ENCODE data around the gene EXOSC1.
"Not testable (repeated sequence)": the region's sequence is repeated elsewhere in the genome, so short reads cannot be mapped to it uniquely, and the experiment has no call there.

EXOSC1 gene

GRCh38 chr10:97445722-97446639 is at the start of gene EXOSC1, which contains the start of gene ZDHHC16:
Gene EXOSC1, minus strand, starts transcription at chr10:97446006. Its CDS starts 21 bp downstream, at chr10:97445985.
Gene ZDHHC16, plus strand, starts transcription at chr10:97446175. Its CDS starts 5,501 bp downstream, at chr10:97451676.
- DNase-seq (ENCODE audit: low read depth in 2 of 2): peak; percentile 88 to 89

- no peak for DNase-seq (ENCODE audit: low read depth in 2 of 2)
These were observed 49.2 kb upstream of the EXOSC1 start for GRCh38 chr10:97494863-97495506.

- DNase-seq (ENCODE audit: low read depth in 2 of 2): no peak
These were observed 48.3 kb upstream of the EXOSC1 start for GRCh38 chr10:97494151-97494550.

GRCh38 chr10:97490592-97490991 is 44.8 kb upstream of the EXOSC1 start:
- DNase-seq (ENCODE audit: low read depth in 2 of 2): no peak

- DNase-seq (ENCODE audit: low read depth in 2 of 2): no peak
These were observed 40.0 kb upstream of the EXOSC1 start for GRCh38 chr10:97485647-97486281.

GRCh38 chr10:97483921-97484320 is 38.1 kb upstream of the EXOSC1 start:
- DNase-seq (ENCODE audit: low read depth in 2 of 2): no peak

GRCh38 chr10:97483506-97483905 is 37.7 kb upstream of the EXOSC1 start:
- DNase-seq (ENCODE audit: low read depth in 2 of 2): no peak

- DNase-seq (ENCODE audit: low read depth in 2 of 2): no peak
These were observed 36.6 kb upstream of the EXOSC1 start for GRCh38 chr10:97482381-97482780.

- DNase-seq (ENCODE audit: low read depth in 2 of 2): no peak
These were observed 35.3 kb upstream of the EXOSC1 start for GRCh38 chr10:97481071-97481470.

GRCh38 chr10:97479939-97480338 is 34.1 kb upstream of the EXOSC1 start:
- DNase-seq (ENCODE audit: low read depth in 2 of 2): no peak

- not testable (repeated sequence) for DNase-seq (ENCODE audit: low read depth in 2 of 2)
These were observed 33.6 kb upstream of the EXOSC1 start for GRCh38 chr10:97479410-97479809.

GRCh38 chr10:97475936-97476594 is 30.3 kb upstream of the EXOSC1 start:
- no peak for DNase-seq (ENCODE audit: low read depth in 2 of 2)

- DNase-seq (ENCODE audit: low read depth in 2 of 2): no peak
These were observed 29.1 kb upstream of the EXOSC1 start for GRCh38 chr10:97474918-97475317.

- not testable (repeated sequence) for DNase-seq (ENCODE audit: low read depth in 2 of 2)
These were observed 23.0 kb upstream of the EXOSC1 start for GRCh38 chr10:97468781-97469180.

GRCh38 chr10:97468162-97468561 is 22.4 kb upstream of the EXOSC1 start:
- no peak for DNase-seq (ENCODE audit: low read depth in 2 of 2)

- no peak for DNase-seq (ENCODE audit: low read depth in 2 of 2)
These were observed 20.9 kb upstream of the EXOSC1 start for GRCh38 chr10:97466755-97467154.

GRCh38 chr10:97465982-97466381 is 20.2 kb upstream of the EXOSC1 start:
- no peak for DNase-seq (ENCODE audit: low read depth in 2 of 2)

GRCh38 chr10:97464226-97464625 is 18.4 kb upstream of the EXOSC1 start:
- DNase-seq (ENCODE audit: low read depth in 2 of 2): no peak

GRCh38 chr10:97463363-97464132 is 17.7 kb upstream of the EXOSC1 start:
- no peak for DNase-seq (ENCODE audit: low read depth in 2 of 2)

GRCh38 chr10:97462309-97462708 is 16.5 kb upstream of the EXOSC1 start:
- no peak for DNase-seq (ENCODE audit: low read depth in 2 of 2)

- DNase-seq (ENCODE audit: low read depth in 2 of 2): no peak
These were observed 14.1 kb upstream of the EXOSC1 start for GRCh38 chr10:97459933-97460332.
